HG02852 (cell line): ENCODE results near the gene R3HDM2.
"Not testable (repeated sequence)": the region's sequence is repeated elsewhere in the genome, so short reads cannot be mapped to it uniquely, and the experiment has no call there.

ENCODE experiments used
- ATAC-seq: cut with Tn5 transposase; IDR thresholded peaks from one replicate; pipeline ENCODE4 v1.9.1; 2021; ENCODE audit warnings: mild to moderate bottlenecking, moderate library complexity; ENCODE audit not compliant: unreplicated experiment

Gene R3HDM2

GRCh38 chr12:57336299-57336698 is 94.5 kb downstream of the R3HDM2 start:
- not testable (repeated sequence) for ATAC-seq

- ATAC-seq: no peak
These were observed 96.6 kb downstream of the R3HDM2 start for GRCh38 chr12:57334219-57334618.

GRCh38 chr12:57332646-57333312 is 98.1 kb downstream of the R3HDM2 start:
- no peak for ATAC-seq

GRCh38 chr12:57330992-57331391 is 99.9 kb downstream of the R3HDM2 start:
- no peak for ATAC-seq

GRCh38 chr12:57329219-57329618 is 101.6 kb downstream of the R3HDM2 start:
- ATAC-seq: no peak

GRCh38 chr12:57325395-57325794 is 105.4 kb downstream of the R3HDM2 start:
- ATAC-seq: no peak

GRCh38 chr12:57323416-57323815 is 107.4 kb downstream of the R3HDM2 start:
- no peak for ATAC-seq

- no peak for ATAC-seq
These were observed 110.2 kb downstream of the R3HDM2 start for GRCh38 chr12:57320639-57321038.

GRCh38 chr12:57319678-57320469 is 111.0 kb downstream of the R3HDM2 start:
- ATAC-seq: no peak

- no peak for ATAC-seq
These were observed 115.2 kb downstream of the R3HDM2 start for GRCh38 chr12:57315681-57316080.

- not testable (repeated sequence) for ATAC-seq
These were observed 118.6 kb downstream of the R3HDM2 start for GRCh38 chr12:57312287-57312686.

GRCh38 chr12:57309420-57309819 is 121.4 kb downstream of the R3HDM2 start:
- ATAC-seq: no peak

- no peak for ATAC-seq
These were observed 129.8 kb downstream of the R3HDM2 start for GRCh38 chr12:57300961-57301584.

- no peak for ATAC-seq
These were observed 131.3 kb downstream of the R3HDM2 start for GRCh38 chr12:57299514-57300016.

GRCh38 chr12:57296291-57296690 is 134.6 kb downstream of the R3HDM2 start:
- ATAC-seq: no peak

- not testable (repeated sequence) for ATAC-seq
These were observed 148.8 kb downstream of the R3HDM2 start for GRCh38 chr12:57282073-57282472.

GRCh38 chr12:57280211-57281062 is 150.4 kb downstream of the R3HDM2 start:
- ATAC-seq: peak; percentile 97

- no peak for ATAC-seq
These were observed 152.1 kb downstream of the R3HDM2 start for GRCh38 chr12:57278465-57279381.

GRCh38 chr12:57276935-57277563 is 153.8 kb downstream of the R3HDM2 start:
- ATAC-seq: no peak
